CD4-positive, alpha-beta memory T cell (primary cell): ENCODE data around the gene PRKAG2. TPM values are rescaled to one million over a fixed set of nuclear protein-coding genes. Genes with fewer than 3 reads are reported as not detected.

ENCODE experiments used
- CTCF ChIA-PET: fragments of 350-600 bp; sonication (Branson Sonifier 250); formaldehyde crosslinking; loops from one replicate; lab custom pipeline; 2021; ENCODE audit warnings: inconsistent platforms; ENCODE audit not compliant: partially characterized antibody; lab: Charles Lee
- POLR2A ChIA-PET: fragments of 350-600 bp; sonication (Branson Sonifier 250); formaldehyde crosslinking; loops from one replicate; lab custom pipeline; 2021; ENCODE audit not compliant: partially characterized antibody; lab: Charles Lee
- DNase-seq, 5 donors: peaks; one replicate each; pipeline versions ENCODE4 v3.0.0 to v3.0.0-alpha.2; 2020 to 2022; ENCODE audit warnings: mixed read lengths in 1 of 5
- H3K27ac ChIP-seq: one replicate; pipeline ENCODE4 v1.7.0; 2013; ENCODE audit warnings: low read depth, low read length
- H3K27me3 ChIP-seq: 2 replicates; pipeline ENCODE4 v1.7.0; 2013; ENCODE audit warnings: mild to moderate bottlenecking, low read length, moderate library complexity; ENCODE audit not compliant: insufficient read depth
- H3K36me3 ChIP-seq: 2 replicates; pipeline ENCODE4 v1.7.0; 2013; ENCODE audit warnings: mild to moderate bottlenecking, low read length, moderate library complexity; ENCODE audit not compliant: insufficient read depth
- H3K4me1 ChIP-seq: 2 replicates; pipeline ENCODE4 v1.7.0; 2013; ENCODE audit warnings: mild to moderate bottlenecking, low read length, moderate library complexity; ENCODE audit not compliant: insufficient read depth
- H3K4me3 ChIP-seq, 2 donors: one replicate each; pipeline ENCODE4 v1.7.0; 2013; ENCODE audit warnings: low read length in 2 of 2, mild to moderate bottlenecking in 1 of 2
- H3K9me3 ChIP-seq, 2 donors: one replicate each; pipeline ENCODE4 v1.7.0; 2013; ENCODE audit warnings: low read length in 2 of 2, control low read depth in 1 of 2; ENCODE audit not compliant: control insufficient read depth in 1 of 2
- H3K27ac Mint-ChIP-seq, 7 donors: one replicate each; pipeline ENCODE4 v1.8.0; 2020 to 2021; ENCODE audit warnings: mixed read lengths in 7 of 7, mild to moderate bottlenecking in 6 of 7, inconsistent platforms in 3 of 7, moderate library complexity in 3 of 7
- H3K27me3 Mint-ChIP-seq, 2 donors: one replicate each; pipeline ENCODE4 v1.8.0; 2020 to 2021; ENCODE audit warnings: mixed read lengths in 2 of 2
- H3K36me3 Mint-ChIP-seq, 2 donors: one replicate each; pipeline ENCODE4 v1.8.0; 2020 to 2021; ENCODE audit warnings: mixed read lengths in 2 of 2, inconsistent platforms in 1 of 2, mild to moderate bottlenecking in 1 of 2
- H3K4me1 Mint-ChIP-seq, 4 donors: one replicate each; pipeline ENCODE4 v1.8.0; 2020 to 2021; ENCODE audit warnings: mixed read lengths in 4 of 4, mild to moderate bottlenecking in 1 of 4
- H3K4me3 Mint-ChIP-seq, 8 donors: one replicate each; pipeline ENCODE4 v1.8.0; 2020 to 2021; ENCODE audit warnings: mixed read lengths in 8 of 8, mild to moderate bottlenecking in 7 of 8, moderate library complexity in 6 of 8, inconsistent platforms in 3 of 8
- H3K9me3 Mint-ChIP-seq, 8 donors: one replicate each; pipeline ENCODE4 v1.8.0; 2020 to 2021; ENCODE audit warnings: mixed read lengths in 8 of 8, mild to moderate bottlenecking in 5 of 8, inconsistent platforms in 3 of 8, moderate library complexity in 1 of 8
- intact Hi-C: fragments of 100-400 bp; cut with micrococcal nuclease; formaldehyde crosslinking; loops from one replicate; pipeline ENCODE4 v1.15.1; 2023
- polyA plus RNA-seq, 2 donors: library from polyadenylated mRNA; unstranded; fragments of 300-500 nt; fragmentation: Illumina TruSeq; gene quantifications; one replicate each; pipeline ENCODE4 v1.2.3, GENCODE V29; 2021
- total RNA-seq, 2 experiments: library from RNA; stranded (reverse); gene quantifications; one replicate each; pipeline ENCODE4 v1.2.3, GENCODE V29; 2021

Gene PRKAG2
- total and polyA plus RNA-seq, 4 experiments from 2014 or later = 27.4 to 61.0 (median 47.4) TPM

GRCh38 chr7:151704960-151705635 is 171.8 kb downstream of the PRKAG2 start:
- Histone ChIP-seq H3K36me3 (no peaks in the 10 kb centered on the region), H3K4me3 (no peak overlapping the region), H3K4me1 (no peaks in the 10 kb centered on the region), H3K9me3 (no peaks in the 10 kb centered on the region), H3K27me3 (no peaks in the 10 kb centered on the region), H3K27ac (no peak overlapping the region)
- Mint-ChIP-seq H3K4me3 (no peak overlapping the region), H3K27ac (no peak overlapping the region), H3K9me3 (no peaks in the 10 kb centered on the region), H3K4me1 (peaks cover 0 to 9% (median 5%) of the 10 kb centered on the region in 4 donors), H3K36me3 (peaks cover 6 to 13% of the 10 kb centered on the region in 2 donors), H3K27me3 (no peaks in the 10 kb centered on the region)
- POLR2A ChIA-PET = interaction anchor here (1.2 kb wide), 1 partner anchor 62 kb away, joined by 3 read pairs; no protein-coding TSS in a partner anchor
- DNase-seq = no peak
- CTCF ChIA-PET = no interaction called here
- intact Hi-C loops = no loop called here

GRCh38 chr7:151704299-151704959 is 172.5 kb downstream of the PRKAG2 start:
- Histone ChIP-seq H3K27ac (no peak overlapping the region), H3K4me1 (no peaks in the 10 kb centered on the region), H3K9me3 (no peaks in the 10 kb centered on the region), H3K4me3 (no peak overlapping the region), H3K36me3 (no peaks in the 10 kb centered on the region), H3K27me3 (no peaks in the 10 kb centered on the region)
- ChIA-PET CTCF (no interaction called here), POLR2A (no interaction called here)
- intact Hi-C loops = no loop called here
- H3K36me3 Mint-ChIP-seq = peaks cover 5 to 15% of the 10 kb centered on the region in 2 donors
- H3K9me3 Mint-ChIP-seq = no peaks in the 10 kb centered on the region
- no peak overlapping the region for H3K4me3 Mint-ChIP-seq
- no peak overlapping the region for H3K27ac Mint-ChIP-seq
- peaks cover 0 to 8% (median 4%) of the 10 kb centered on the region in 4 donors for H3K4me1 Mint-ChIP-seq
- no peaks in the 10 kb centered on the region for H3K27me3 Mint-ChIP-seq
- DNase-seq = no peak

- H3K4me3 ChIP-seq = no peak overlapping the region
Observed at GRCh38 chr7:151702961-151703360, 174.0 kb downstream of the PRKAG2 start.

GRCh38 chr7:151700586-151701165 is 176.2 kb downstream of the PRKAG2 start:
- H3K36me3 ChIP-seq = no peaks in the 10 kb centered on the region
- no peak overlapping the region for H3K4me3 Mint-ChIP-seq
- peaks cover 4 to 15% of the 10 kb centered on the region in 2 donors for H3K36me3 Mint-ChIP-seq
- no peaks in the 10 kb centered on the region for H3K27me3 Mint-ChIP-seq
- H3K27ac ChIP-seq = no peak overlapping the region
- ChIA-PET POLR2A (no interaction called here), CTCF (no interaction called here)
- H3K27me3 ChIP-seq = no peaks in the 10 kb centered on the region
- H3K27ac Mint-ChIP-seq = no peak overlapping the region
- no peaks in the 10 kb centered on the region for H3K4me1 ChIP-seq
- H3K9me3 Mint-ChIP-seq = peaks cover 0 to 2% (median 0%) of the 10 kb centered on the region in 8 donors
- no peak for DNase-seq
- H3K4me3 ChIP-seq = no peak overlapping the region
- peaks cover 0 to 9% (median under 1%) of the 10 kb centered on the region in 4 donors for H3K4me1 Mint-ChIP-seq
- H3K9me3 ChIP-seq = no peaks in the 10 kb centered on the region
- intact Hi-C loops = no loop called here

More at GRCh38 chr7:151702961-151703360, 174.0 kb downstream of the PRKAG2 start:
- no peaks in the 10 kb centered on the region for H3K27me3 Mint-ChIP-seq
- H3K27ac Mint-ChIP-seq = no peak overlapping the region
- CTCF ChIA-PET = no interaction called here
- Histone ChIP-seq H3K9me3 (no peaks in the 10 kb centered on the region), H3K36me3 (no peaks in the 10 kb centered on the region), H3K27ac (no peak overlapping the region), H3K4me1 (no peaks in the 10 kb centered on the region), H3K27me3 (no peaks in the 10 kb centered on the region)
- H3K4me1 Mint-ChIP-seq = peaks cover 0 to 10% (median 5%) of the 10 kb centered on the region in 4 donors
- intact Hi-C loops = no loop called here
- POLR2A ChIA-PET = no interaction called here
- peaks cover 4 to 15% of the 10 kb centered on the region in 2 donors for H3K36me3 Mint-ChIP-seq
- H3K4me3 Mint-ChIP-seq = no peak overlapping the region
- DNase-seq = no peak
- peaks cover 0 to 2% (median 0%) of the 10 kb centered on the region in 8 donors for H3K9me3 Mint-ChIP-seq

GRCh38 chr7:151699928-151700319 is 177.0 kb downstream of the PRKAG2 start:
- H3K27ac ChIP-seq = no peak overlapping the region
- Mint-ChIP-seq H3K27ac (peak overlapping the region in 1 of 7 donors; percentile 44), H3K4me1 (peaks cover 0 to 10% (median 2%) of the 10 kb centered on the region in 4 donors), H3K4me3 (no peak overlapping the region), H3K27me3 (no peaks in the 10 kb centered on the region), H3K9me3 (peaks cover 0 to 2% (median 0%) of the 10 kb centered on the region in 8 donors), H3K36me3 (peaks cover 4 to 15% of the 10 kb centered on the region in 2 donors)
- H3K27me3 ChIP-seq = no peaks in the 10 kb centered on the region
- ChIA-PET CTCF (no interaction called here), POLR2A (no interaction called here)
- H3K4me3 ChIP-seq = no peak overlapping the region
- no peaks in the 10 kb centered on the region for H3K4me1 ChIP-seq
- intact Hi-C loops = no loop called here
- H3K9me3 ChIP-seq = no peaks in the 10 kb centered on the region
- no peaks in the 10 kb centered on the region for H3K36me3 ChIP-seq
- no peak for DNase-seq

GRCh38 chr7:151699147-151699927 is 177.6 kb downstream of the PRKAG2 start:
- no peaks in the 10 kb centered on the region for H3K36me3 ChIP-seq
- H3K27ac ChIP-seq = no peak overlapping the region
- intact Hi-C loops = no loop called here
- H3K27ac Mint-ChIP-seq = peak overlapping the region in 1 of 7 donors; percentile 44
- ChIA-PET CTCF (no interaction called here), POLR2A (no interaction called here)
- no peaks in the 10 kb centered on the region for H3K9me3 ChIP-seq
- no peaks in the 10 kb centered on the region for H3K4me1 ChIP-seq
- H3K36me3 Mint-ChIP-seq = peaks cover 4 to 15% of the 10 kb centered on the region in 2 donors
- no peaks in the 10 kb centered on the region for H3K27me3 Mint-ChIP-seq
- no peak for DNase-seq
- H3K4me3 Mint-ChIP-seq = no peak overlapping the region
- H3K4me3 ChIP-seq = no peak overlapping the region
- no peaks in the 10 kb centered on the region for H3K27me3 ChIP-seq
- H3K4me1 Mint-ChIP-seq = peaks cover 0 to 11% (median 6%) of the 10 kb centered on the region in 4 donors
- peaks cover 0 to 2% (median 0%) of the 10 kb centered on the region in 8 donors for H3K9me3 Mint-ChIP-seq
